LNCaP clone FGC (cell line): ENCODE results near the gene GFAP.
A peak's percentile ranks its signal among the peaks of the same experiment; 100 is the strongest.

Experiments
- DNase-seq: peaks from one replicate; pipeline ENCODE4 v3.0.0-alpha.2; 2011; ENCODE audit warnings: low read depth
- H3K4me3 ChIP-seq: 2 replicates; pipeline ENCODE4 v1.5.1; 2011; ENCODE audit warnings: mild to moderate bottlenecking, low read depth, low read length, control low read depth
- CTCF ChIP-seq: IDR thresholded peaks from 2 replicates; pipeline ENCODE4 v1.5.1; 2012; ENCODE audit warnings: mild to moderate bottlenecking; ENCODE audit not compliant: control insufficient read depth, insufficient read depth; ENCODE audit errors: extremely low read depth

Gene GFAP

GRCh38 chr17:44914698-44915271 is 515 bp downstream of the GFAP start:
- no peak for DNase-seq
- TF ChIP-seq CTCF: no peak

DNA sequence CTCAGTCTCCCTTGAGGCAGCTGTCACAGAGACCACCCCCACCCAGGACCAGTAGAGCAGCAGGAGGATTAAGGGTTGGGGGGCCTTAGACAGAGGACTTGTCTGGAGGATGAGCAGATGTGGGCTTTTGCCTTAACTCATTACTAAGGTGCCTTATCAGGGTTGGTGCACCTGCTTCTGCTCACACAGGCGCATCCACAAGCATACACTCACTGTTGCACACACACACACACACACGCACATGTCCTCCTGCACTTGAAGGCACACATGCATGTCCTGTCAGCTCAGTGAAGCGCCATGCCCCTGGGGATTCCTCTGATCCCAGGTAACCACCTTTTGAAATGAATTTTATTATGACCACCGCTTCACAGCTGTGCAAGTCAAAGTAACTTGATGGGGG is 1.2 kb downstream of the GFAP start:
- DNase-seq: no peak
- no peak overlapping the region for H3K4me3 ChIP-seq
- no peak for TF ChIP-seq CTCF

More at GRCh38 chr17:44914698-44915271, 515 bp downstream of the GFAP start:
- H3K4me3 ChIP-seq: no peak overlapping the region

GRCh38 chr17:44913676-44914075 is 1.6 kb downstream of the GFAP start:
- no peak for TF ChIP-seq CTCF
- H3K4me3 ChIP-seq: no peak overlapping the region

GRCh38 chr17:44912763-44913544 is 2.3 kb downstream of the GFAP start:
- TF ChIP-seq CTCF: no peak
- DNase-seq: no peak
- H3K4me3 ChIP-seq: no peak overlapping the region

More at GRCh38 chr17:44913676-44914075, 1.6 kb downstream of the GFAP start:
- DNase-seq: no peak

DNA sequence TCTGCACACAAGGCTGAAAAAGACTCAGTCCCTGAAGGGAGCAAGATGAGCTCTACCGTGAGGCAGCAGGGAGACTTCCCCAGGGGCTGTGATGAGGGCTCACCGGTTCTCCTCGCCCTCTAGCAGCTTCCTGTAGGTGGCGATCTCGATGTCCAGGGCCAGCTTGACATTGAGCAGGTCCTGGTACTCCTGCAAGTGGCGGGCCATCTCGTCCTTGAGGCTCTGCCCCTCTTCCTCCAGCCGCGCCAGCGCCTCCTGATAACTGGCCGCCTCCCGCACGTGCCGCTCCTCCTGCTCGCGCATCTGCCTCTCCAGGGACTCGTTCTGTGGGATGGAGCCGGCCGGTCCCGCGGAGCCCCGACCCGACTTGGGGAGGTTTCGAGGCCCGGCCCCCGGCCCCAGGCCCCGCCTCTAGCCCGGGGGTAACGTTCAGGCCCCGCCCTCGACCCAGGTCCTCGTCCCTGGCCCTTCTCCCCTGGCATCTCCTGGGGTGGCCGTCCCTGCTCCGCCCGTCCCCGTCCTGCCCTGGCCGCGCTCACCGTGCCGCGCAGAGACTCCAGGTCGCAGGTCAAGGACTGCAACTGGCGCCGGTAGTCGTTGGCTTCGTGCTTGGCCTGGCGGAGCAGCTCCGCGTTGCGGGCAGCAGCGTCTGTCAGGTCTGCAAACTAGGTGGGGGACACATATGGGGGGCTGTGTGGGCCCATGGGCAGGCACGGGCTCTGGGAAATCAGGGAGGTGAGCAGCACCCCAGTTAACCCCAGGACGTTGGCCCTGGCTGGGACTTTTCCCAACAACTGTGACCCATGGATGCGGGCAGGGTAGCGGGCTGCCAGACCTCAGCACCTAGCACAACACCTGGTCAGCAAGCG is 3.9 kb downstream of the GFAP start:
- TF ChIP-seq CTCF: peak; percentile 41; the same call in 1 of the 2 replicates
- H3K4me3 ChIP-seq: no peak overlapping the region
- DNase-seq: no peak

- TF ChIP-seq CTCF: no peak
- no peak for DNase-seq
- no peak overlapping the region for H3K4me3 ChIP-seq
These were observed 4.8 kb downstream of the GFAP start for GRCh38 chr17:44910231-44911106.
